GM21737 (cell line): ENCODE measurements around the gene ERFE.

Experiments
- ATAC-seq: cut with Tn5 transposase; IDR thresholded peaks from one replicate; pipeline ENCODE4 v1.9.1; 2021; ENCODE audit warnings: mild to moderate bottlenecking, moderate library complexity; ENCODE audit not compliant: unreplicated experiment

The ERFE gene

GRCh38 chr2:238152771-238153688, 5.7 kb upstream of the ERFE start:
- no peak for ATAC-seq

DNA sequence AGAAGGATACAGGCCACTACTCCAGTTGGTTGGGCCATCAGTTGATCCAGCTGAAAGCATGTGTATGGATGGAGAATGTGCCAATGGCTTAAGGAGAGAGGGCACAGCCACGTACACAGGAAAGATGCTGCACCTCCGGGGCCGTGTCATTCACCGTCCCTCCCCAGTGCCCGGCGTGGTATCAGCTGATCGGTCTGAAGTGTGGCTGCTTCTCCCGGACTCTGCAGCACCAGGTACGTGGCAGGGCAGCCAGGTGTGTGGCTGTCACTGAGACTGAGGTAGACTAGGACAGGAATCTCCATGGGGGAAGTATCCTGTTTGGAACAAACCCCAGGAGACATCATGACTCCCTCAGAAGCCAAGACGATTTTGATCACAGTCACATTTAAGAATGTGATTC, 4.2 kb upstream of the ERFE start:
- ATAC-seq, result no peak

- no peak for ATAC-seq
These were observed 3.6 kb upstream of the ERFE start for GRCh38 chr2:238155051-238155760.

DNA sequence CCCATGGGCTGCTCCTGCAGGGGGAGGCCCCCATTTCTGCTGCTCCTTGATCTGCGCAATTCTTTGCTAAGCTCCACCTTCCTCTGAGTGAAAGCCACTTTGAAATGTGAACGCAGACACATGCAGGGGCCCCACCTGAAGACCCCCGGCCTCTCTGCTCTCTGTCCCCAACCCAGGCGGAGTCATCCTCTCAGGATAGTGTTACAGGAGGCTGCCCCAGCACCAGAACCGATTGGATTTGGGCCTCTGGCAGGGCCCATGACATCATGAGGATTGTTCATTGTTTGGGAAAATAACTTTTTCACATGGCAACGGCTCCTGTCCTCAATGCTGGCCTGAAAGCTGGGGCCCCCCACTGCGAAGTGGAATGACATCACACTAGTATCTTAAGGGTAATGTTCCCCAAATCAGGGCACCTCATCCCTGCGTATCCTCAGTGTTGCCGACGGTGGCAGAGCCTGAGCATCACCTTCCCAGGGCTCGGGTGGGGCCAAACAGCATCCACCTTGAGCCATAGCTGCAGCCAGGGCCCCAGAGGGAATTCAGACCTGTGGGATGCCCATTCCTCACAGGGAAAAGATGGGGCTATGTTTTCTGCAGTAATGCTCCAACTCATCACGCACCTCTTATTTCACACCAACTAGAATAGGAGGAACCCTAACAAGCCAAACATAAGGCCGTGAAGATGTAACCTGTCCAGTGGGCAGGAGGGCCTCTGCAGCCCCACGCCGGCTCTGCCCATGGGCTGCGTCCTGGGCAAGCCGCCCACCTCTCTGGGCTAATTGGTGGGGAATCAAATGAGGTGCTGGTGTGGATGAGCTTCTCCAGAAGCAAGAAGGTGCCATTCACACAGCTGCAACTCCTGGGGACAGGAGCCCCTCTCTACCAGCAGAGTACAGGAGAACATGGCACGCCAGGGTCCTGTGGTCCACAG, 2.7 kb upstream of the ERFE start:
- no peak for ATAC-seq

DNA sequence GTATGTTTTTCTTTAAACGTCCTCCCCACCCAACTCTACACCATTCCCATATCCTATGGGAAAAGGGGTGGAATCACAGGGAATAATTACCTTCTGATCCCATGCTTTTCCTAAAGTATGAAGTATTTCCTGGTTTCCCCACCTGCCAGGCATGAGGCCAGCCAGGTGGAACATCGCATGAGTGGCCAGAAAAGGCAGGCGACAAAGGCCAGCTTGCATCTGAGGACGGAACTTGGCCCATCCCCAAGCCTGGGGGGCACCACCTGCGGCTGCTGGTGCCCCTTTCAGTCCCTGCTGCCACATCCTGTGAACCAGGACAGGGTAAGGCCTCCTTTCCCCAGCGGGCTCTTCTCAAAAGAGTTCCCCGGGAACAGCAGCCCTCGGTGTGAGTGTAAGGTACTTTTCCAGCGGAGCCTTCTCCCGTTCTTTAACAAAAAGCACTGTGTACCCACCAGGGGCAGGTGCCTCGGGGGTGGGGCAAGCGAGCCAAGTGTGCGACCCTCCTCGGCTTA, 1.2 kb upstream of the ERFE start:
- ATAC-seq, result no peak

DNA sequence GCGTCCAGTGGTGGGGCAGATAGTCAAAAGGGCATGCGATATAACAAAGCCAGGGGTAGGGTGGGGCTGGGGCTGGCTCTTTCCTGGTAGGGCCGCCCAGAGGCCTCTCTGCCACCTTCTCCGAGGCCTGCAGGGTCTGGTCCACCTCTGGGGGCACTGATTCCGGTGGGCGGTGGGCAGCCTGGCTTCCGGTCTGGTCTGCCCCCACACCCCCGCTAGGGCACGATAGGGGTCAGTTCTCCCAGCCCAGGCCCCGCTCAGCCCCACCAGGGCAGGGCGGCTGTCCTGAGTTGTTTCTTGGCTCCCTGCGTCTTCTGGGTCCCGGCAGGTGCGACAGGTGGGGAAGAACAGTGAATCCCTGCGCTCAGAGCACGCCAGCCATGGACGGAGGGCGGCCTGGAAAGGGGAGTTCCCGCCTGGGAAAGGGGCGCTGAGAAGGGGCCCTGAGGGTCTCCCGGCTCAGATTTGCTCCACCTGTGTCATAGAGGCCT, 707 bp upstream of the ERFE start:
- ATAC-seq, result no peak

DNA sequence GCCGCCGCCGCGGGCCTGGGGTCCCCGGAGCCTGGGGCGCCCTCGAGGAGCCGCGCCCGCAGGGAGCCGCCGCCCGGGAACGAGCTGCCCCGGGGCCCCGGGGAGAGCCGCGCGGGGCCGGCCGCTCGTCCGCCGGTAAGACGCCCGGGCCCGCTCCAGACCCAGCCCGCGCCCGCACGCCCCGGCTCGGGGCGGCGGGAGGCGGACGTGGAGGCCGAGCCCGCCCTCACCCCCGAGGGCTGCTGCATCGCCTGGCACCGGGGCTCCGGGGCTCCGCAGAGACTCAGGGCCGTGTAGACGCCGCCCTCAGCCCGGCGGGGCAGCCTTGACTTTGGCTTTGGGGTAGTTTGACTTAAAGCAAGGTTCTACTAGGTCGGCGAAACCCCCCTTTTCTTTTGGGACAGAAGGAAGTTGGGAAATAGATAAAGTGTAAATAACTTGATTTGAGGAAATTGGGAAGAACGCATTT, 335 bp downstream of the ERFE start:
- ATAC-seq, result no peak

GRCh38 chr2:238159661-238160205, 963 bp downstream of the ERFE start:
- no peak for ATAC-seq

DNA sequence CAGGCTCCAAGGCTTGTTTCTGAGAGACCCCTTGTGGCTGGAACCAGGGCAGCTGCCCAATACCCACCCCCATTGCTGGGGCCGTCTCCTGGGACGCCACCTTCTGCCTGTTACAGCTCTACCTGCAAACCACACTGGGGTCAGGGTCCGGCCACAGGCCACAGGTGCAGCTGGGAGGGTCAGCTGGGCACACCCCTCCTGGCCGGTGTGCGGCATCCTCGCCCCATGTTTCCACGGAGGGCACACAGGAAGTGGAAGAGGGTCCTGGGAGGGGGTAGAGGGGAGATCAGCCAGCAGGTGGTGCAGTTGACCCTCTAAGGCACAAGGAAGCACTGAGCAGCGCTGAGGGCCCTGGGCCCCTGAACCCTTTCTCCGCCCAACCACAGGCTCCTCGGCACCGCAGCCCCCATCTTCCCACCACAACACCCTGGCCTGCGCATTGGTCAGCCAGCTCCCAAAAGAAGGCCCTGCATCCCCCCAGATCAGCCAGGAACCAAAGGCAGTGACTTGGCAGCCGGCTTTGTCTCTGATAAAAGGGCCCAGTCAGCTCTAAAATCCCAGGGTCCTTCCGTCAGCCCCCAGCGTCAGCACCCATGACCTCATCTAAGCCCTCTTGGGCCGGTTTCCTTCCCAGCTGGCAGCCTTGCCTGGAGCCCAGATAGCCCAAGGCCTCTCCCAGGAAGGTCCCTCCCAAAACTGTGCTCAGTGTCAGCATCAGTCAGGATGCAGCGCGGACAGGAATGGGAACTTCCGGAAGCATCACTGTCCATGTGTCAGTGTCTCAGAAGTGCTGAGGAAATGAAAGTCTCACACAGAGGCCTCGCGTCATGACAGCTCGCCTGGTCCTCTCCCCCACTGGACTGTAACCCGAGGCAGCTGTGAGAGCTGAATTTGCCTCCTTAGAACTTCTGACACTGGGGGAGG, 1.7 kb downstream of the ERFE start:
- ATAC-seq, result no peak

DNA sequence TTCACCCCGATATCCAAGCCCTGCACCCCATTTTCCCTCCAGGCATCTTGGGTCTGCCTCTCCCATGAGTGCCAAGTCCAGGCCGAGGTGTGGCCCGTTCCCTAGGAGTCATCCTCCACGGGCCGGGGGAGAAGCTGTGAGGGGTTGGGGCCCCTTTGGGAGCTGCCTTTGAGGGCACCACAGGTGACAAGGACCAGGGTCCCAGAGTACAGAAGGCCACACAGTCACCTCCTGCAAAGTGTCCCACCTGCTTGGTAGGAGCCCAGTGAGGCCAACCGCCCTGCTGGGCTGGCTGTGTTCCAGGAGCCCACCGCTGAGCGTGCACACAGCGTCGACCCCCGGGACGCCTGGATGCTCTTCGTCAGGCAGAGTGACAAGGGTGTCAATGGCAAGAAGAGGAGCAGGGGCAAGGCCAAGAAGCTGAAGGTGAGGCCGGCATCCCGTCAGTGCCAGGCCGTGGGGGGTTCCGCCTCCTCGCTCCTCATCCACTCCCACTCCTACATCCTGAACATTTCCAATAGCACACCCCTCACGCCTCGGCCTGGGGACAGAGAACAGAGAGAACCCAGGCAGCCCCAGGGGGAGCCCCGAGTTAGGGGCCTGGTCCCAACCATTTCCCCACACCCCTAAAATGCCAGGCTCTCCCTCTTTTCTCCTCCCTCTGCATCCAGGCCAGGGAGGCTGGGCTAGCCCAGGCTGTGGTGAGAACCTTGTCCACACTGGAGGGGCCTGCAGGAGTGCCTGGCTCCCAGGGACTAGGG, 2.7 kb downstream of the ERFE start:
- ATAC-seq, result no peak

GRCh38 chr2:238162251-238162845, 3.6 kb downstream of the ERFE start:
- ATAC-seq, result no peak

- ATAC-seq, result no peak
These were observed 4.2 kb downstream of the ERFE start for GRCh38 chr2:238162846-238163441.

GRCh38 chr2:238163481-238164198, 4.9 kb downstream of the ERFE start:
- no peak for ATAC-seq

- ATAC-seq, result no peak
These were observed 6.1 kb downstream of the ERFE start for GRCh38 chr2:238164906-238165287.

GRCh38 chr2:238165288-238165921, 6.6 kb downstream of the ERFE start:
- no peak for ATAC-seq
